ENCODE results near the gene TIMM44.
"Not testable (repeated sequence)": the region's sequence is repeated elsewhere in the genome, so short reads cannot be mapped to it uniquely, and the experiment has no call there.

TIMM44 gene

GRCh38 chr19:7941895-7942596 lies 1.4 kb downstream of the TIMM44 start:
- DNase-seq: no peak

GRCh38 chr19:7940841-7941240 lies 2.6 kb downstream of the TIMM44 start:
- DNase-seq: no peak

DNA sequence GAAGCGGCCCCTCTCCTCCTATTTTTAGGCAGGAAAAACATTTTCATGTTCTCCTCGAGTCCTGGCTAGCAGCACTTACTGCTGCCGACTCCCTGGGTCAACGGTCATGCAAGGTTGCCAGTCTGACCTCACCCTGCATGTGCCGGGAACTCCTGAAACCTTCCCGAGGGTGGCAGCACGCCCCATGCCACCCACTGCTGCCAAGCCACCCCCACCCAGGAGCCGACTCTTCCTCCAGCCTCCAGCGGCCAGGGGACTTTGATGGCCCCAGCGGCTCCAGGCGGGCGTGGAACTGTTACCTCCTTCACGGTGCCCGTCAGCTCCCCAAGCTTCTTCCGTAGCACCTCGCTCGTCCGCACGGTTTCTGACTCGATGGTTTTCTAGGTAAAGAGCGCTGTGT lies 8.7 kb downstream of the TIMM44 start:
- DNase-seq: no peak

DNA sequence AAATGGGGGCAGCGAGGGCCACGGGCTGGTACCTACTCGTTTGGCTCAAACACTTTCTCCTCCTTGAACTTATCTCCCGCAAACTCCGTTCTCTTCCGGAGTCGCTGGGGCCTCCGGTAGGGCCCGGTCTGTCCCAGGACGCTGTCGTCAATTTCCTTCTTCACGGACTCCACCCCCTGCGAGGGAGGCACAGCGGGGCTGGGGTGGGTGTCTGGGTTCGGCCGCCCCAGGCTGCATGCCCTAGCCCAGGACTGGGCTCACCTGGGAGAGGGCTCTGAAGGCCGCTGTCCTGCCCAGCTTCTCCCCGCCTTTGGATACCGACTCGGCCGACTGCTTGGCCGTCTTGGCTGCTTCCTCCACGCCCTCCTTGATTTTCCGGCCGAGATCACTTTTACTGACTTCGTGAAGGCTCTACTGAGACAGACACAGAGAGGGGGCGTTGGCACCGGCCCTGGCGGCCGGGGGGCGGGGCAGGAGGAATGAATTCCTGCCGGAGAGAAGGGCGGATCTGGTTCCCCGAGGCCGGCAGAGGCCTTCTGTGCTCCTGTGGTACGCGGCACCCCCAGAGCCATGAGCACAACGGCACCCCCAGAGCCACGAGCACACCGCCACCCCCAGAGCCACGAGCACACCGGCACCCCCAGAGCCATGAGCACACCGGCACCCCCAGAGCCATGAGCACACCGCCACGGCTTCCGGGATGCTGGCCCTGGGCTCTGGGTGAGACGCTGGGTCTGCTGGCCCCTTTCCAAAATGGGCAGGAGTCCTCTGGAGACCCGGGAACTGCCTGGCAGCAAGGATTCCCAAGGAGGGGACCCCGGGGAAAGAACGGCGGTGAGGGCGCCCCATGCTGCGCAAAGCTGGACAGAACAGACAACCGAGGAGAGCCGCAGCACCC lies 9.4 kb downstream of the TIMM44 start:
- no peak for DNase-seq

GRCh38 chr19:7933411-7933810 lies 10.1 kb downstream of the TIMM44 start:
- DNase-seq: no peak

GRCh38 chr19:7932930-7933300 lies 10.6 kb downstream of the TIMM44 start:
- DNase-seq: no peak

GRCh38 chr19:7932276-7932929 lies 11.1 kb downstream of the TIMM44 start:
- DNase-seq: no peak

DNA sequence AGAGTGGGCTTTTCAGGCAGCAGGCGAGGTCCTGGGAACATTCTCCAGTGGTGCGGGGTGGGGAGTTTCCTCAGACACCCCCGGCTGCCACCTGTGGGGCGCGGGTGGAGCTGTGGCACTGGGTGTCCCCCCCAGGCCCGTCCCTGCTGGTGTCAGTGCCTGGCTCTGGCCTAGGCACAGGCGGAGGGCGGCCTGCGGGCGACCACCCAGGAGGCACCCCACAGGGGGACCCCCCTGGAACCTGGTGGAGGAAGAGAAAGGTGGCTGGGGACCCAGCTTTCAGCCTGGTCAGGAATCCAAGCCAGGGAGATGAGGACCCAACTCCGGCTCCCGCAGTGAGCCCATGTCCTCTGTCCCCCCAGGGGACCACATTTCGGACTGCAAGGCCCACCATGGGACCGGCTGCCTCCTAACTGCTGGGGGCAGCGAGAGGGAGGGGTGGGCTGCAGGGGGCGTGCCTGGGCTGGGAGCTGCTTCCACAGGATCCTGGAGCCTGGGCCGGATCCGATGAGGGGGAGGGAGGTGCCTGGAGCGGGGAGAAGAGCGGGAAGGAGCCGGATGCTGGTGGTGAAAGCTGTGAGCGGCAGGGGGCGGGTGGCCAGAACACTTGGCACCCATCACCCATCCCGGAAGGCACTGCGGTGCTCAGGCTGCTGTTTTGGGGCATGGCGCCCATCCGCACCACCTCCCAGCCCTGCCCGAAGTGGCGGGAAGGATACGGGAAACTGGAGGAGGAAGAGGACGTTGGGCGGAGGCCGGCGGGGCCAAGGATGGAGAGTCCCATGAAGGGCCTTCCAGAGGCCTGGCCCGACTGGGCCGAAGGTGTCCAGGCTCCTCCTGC lies 12.0 kb downstream of the TIMM44 start:
- DNase-seq: no peak

GRCh38 chr19:7930765-7931164 lies 12.7 kb downstream of the TIMM44 start:
- no peak for DNase-seq

- DNase-seq: not testable (repeated sequence)
Measured at GRCh38 chr19:7930030-7930429, 13.4 kb downstream of the TIMM44 start.

DNA sequence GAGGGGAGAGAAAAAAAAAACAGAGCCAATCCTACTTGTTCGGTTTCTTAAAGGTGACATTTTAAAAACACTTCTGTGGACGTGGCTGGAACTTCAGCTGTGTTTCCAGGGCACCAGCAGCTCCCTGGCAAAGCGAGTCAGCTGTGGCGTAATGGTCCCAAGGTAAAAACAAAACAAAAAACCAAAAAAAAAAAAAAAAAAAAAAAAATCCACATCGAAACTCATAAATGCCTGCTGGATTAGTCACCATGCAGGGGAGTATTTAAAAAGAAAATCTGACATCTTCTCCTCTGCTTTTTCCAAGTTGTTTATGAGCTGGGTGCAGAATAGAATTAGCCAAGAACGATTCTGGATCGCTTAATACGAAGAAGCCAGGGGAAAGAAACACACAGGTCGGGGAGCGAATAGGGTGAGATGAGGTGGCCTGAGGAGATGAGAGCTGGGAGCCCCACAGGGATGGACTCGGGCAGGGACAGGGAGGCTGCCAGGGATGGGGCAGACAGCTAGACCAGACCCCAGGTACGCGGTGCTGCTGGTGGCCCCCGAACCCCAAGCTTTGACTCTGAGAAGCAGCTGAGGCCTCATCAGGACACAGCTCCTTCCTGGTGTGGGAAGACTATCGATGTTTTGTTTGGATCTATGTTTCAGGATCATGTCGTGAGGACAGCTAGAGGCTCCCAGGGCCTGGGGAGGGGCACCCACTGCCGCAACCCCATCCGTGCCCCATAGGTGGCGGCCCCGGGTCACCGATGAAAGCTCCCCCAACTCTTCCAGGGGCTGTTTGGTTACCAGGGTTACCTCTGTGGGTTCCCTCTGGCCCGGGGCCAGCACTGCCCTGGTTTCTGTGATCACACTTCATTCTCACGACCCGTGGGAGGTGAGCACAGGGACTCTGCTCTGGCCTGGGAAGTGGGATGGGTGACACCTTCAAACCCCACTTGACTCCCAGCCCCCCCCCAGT lies 14.4 kb downstream of the TIMM44 start:
- DNase-seq: no peak

DNA sequence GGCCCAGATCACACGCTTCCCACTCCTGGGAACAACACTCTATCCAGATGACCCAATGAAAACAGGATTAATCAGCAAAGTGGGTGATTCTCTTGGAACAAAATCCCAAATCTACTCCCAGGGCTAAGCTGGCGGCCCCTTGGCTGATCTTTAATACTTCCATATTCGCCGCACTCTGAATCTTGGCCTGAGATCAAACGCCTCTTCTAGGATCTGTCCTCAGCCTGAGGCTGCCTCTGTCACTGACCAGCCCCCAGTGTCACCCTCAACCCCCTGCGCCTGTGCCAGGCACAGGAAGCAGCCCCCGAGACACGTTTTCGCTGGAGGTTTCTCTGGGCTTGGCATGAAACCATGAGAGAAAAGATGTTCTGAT lies 15.1 kb downstream of the TIMM44 start:
- DNase-seq: no peak

- DNase-seq: no peak
Measured at GRCh38 chr19:7927605-7928333, 15.7 kb downstream of the TIMM44 start.

GRCh38 chr19:7926727-7927604 lies 16.5 kb downstream of the TIMM44 start:
- DNase-seq: no peak

GRCh38 chr19:7926021-7926726 lies 17.3 kb downstream of the TIMM44 start, which contains the start of gene CTXN1:
Gene CTXN1 (minus strand): TSS chr19:7926135. CDS start chr19:7925538, 597 bp downstream.
- peak; percentile 55 for DNase-seq

- DNase-seq: peak; percentile 71
Measured at GRCh38 chr19:7925171-7925851, 18.2 kb downstream of the TIMM44 start.

DNA sequence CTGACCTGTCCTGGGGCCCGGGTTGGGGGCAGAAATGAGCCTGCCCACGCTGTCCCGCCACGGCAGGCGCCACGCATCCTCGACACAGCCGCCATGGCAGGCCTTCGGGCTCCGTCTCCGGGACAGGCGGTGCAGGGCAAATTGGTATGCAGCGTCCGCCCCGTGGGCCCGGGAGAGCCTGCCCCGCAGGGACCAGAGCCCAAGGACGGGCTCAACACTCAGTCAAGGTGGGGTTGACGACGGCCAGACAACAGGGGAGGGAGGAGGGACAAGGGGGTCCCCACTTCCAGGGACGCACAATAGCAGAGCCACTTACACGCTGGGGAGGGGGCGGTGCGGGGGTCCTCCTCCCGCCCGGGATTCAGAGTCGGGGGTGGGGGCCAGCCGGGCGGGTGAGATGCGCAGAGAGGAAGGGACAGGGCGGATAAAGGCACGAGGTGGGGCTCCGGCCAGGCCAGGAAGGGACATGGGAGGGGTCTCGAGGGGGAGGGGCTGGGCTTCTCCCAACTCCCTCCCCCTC lies 18.8 kb downstream of the TIMM44 start:
- no peak for DNase-seq

- DNase-seq: no peak
Measured at GRCh38 chr19:7924241-7924640, 19.2 kb downstream of the TIMM44 start.
